Endothelial cell of hepatic sinusoid (primary cell): Measurements from ENCODE around the gene DNMT3B.
"Not testable (repeated sequence)": the region's sequence is repeated elsewhere in the genome, so short reads cannot be mapped to it uniquely, and the experiment has no call there.

ENCODE experiments used
- in situ Hi-C: cut with HindIII; loops from 2 replicates; pipeline ENCODE4 v1.10.0; 2017; ENCODE audit warnings: low sequenced_read_pairs

Gene DNMT3B

DNA sequence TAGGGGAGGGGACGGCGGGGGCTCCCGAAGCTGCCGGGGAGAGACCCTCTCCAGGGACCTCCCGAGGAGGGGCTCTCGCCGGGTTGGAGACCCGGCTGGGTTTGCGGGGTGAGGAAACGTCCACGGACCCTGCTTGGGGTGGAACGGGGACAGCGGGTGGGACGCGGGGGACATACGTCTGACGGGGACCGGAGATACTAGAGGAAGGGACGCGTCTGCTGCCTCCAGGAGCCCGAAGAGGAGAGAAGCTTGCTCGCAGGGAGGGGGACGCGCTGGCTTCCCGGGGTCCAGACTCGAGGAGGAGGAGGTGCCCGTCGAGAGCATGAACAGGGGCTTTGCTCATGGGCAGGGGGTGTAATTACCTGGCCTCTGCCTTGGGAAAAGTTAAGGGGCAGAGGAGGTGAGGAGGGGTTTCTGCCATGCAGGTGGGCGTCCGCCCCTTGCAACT, 593 bp downstream of the DNMT3B start:
- in situ Hi-C loops, result loop anchor here (5.0 kb wide), 1 partner anchor 35 kb away; no protein-coding TSS in a partner anchor

DNA sequence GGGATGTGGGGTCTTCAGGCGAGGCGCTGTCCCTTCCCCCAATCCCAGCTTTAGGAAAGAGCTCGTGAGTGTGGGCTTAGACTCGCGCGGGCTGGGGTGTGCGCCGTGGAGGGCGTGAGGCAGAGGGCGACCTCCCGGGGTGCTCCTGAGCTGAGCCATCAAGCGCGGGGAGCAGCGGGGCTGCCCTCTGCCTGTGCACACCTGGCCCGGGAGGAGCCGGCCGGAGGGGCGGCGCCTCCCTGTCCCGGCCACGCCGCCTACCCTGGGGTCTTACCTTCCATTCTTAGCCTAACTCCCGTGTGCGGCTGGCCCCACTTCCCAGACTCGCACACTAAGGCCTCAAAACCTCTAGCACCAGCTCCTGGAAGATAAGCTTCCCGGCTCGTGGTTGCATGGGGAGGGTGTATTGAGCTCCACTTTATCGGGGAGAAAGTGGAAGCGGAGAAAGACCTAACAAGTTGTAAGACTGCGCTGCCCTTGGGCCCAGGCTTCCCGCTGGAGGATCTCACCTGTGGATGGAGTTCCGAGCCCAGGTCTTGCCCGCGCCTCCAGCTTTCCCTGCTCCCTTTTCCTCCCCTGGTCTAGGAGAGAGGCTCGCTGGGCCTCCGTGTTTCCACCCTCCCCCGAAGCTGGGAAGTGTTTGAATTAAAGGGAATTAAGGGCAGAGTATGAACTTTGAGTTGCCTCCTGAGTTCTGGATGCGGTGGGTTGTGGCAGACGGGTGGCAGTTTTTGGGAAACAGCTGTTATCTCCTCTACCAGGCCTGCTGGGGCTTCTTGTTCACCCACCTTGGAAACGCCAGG, 1.2 kb downstream of the DNMT3B start:
- in situ Hi-C loops, result loop anchor here (5.0 kb wide), 1 partner anchor 34 kb away; no protein-coding TSS in a partner anchor

DNA sequence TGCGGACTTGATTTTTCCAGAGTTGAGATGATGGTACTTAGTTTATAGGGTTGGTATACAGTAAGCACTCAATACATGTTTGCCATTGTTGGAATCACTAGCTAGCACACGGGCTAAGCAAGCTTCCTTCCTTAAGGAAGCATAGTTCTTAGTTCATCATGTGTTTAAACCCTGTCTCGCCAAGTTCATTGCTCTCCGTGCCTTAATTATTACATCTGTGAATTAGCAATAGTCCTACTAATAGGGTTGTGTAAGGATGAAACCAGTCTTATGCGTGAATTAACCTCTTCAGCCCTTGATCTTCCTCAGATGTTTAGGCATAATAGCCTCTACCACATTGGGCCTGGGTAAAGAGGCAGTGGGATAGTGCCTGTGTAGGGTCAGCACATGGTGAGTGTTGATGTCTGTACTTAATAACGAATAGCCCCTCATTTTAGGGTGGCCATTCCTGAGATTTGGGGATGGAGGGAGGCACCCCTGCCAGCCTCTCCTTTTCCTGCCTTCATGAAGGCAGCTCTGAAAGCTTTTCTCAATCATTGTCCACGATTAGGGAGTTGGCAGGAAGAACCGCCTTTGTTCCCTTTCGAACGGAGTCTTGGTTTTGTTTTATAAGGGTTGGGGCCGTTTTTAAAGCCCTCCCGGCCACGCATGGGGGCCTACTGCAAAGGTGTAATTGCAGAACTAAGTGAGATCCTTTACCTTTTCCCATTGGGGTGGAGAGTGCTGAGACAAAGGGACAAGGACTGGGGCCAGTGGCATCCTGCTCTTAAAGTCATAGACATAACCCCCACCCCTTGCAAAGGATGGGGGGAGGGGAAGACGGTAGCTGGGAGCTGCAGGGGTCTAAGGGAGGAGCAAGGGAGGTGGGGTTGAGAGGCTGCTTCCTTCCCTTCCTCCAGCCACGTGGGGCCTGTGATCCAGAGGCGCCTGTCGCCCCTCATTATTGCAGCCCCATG, 2.1 kb downstream of the DNMT3B start:
- in situ Hi-C loops, result loop anchor here (5.0 kb wide), 1 partner anchor 33 kb away; no protein-coding TSS in a partner anchor

GRCh38 chr20:32765230-32765875, 3.2 kb downstream of the DNMT3B start:
- in situ Hi-C loops, result not testable (repeated sequence)

- in situ Hi-C loops, result no loop called here
These were observed 5.4 kb downstream of the DNMT3B start for GRCh38 chr20:32767418-32768198.

DNA sequence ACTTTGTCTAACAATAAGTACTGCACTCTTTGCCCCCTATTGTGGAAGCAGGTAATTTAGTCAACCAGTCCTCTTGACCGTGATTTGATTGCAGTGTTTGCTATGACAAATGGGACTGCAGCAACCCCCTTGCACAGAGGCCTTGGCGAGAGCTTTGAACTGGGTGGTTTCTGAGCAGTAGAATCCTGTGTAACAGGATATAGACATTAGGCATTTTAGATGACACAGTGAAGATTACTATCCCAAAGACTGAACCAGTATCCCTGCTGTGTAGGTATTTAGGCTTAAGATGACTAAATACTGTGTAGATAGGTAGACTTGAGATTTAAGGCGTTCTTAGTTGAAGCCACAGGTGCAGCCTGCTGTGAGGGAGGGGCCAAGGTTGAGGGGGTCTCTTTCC, 9.9 kb downstream of the DNMT3B start:
- in situ Hi-C loops, result no loop called here

DNA sequence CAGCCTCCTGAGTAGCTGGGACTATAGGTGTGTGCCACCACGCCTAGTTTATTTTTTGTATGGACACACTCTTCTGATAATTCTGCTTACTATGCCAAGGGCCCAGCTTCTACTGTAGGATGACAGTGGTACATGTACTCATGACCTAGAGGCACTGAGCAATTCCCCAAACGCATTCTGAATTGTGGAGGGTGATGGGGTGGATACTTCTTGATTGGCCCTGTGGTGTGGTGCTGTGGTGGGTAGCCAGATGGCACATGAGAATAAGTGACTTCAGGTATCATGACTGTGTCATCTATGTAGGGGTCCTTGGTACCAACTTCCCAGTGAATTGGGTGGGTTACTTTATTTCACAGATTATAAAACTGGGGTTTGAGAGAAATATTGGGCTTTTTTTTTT, 11.0 kb downstream of the DNMT3B start:
- in situ Hi-C loops, result no loop called here

GRCh38 chr20:32773855-32774254, 11.7 kb downstream of the DNMT3B start:
- in situ Hi-C loops, result no loop called here

DNA sequence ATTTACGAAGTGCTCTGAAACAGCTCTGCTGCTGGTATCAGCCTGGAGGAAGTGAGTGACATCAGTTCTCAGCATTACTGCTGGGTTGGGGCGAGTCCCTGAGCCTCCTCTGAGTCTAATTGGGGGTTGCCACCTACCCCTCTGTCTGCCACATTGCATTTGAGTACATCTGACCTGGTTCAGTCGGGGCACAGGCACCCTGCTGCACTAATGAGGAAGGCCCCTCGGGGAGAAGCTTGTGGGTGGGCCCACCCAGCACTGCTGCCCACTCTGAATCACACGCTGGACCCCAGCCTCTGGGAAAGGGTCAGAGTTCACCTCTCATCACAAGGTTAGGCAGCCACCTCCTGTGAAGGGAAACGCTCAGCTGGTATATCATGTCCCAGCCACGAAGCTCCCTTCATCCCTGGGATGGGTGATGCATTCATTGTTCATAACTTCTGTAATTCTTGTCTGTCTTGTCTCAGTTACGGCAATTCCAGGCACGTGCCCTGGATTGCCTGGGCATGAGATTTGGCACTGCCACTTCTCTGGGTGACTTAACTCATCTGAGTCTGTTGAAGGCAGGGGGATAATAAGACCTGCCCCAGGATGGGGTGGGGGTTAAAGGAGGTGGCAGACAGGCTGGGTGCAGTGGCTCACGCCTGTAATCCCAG, 13.3 kb downstream of the DNMT3B start:
- in situ Hi-C loops, result loop anchor here (5.0 kb wide), 2 partner anchors 98 to 258 kb away; no protein-coding TSS in a partner anchor

DNA sequence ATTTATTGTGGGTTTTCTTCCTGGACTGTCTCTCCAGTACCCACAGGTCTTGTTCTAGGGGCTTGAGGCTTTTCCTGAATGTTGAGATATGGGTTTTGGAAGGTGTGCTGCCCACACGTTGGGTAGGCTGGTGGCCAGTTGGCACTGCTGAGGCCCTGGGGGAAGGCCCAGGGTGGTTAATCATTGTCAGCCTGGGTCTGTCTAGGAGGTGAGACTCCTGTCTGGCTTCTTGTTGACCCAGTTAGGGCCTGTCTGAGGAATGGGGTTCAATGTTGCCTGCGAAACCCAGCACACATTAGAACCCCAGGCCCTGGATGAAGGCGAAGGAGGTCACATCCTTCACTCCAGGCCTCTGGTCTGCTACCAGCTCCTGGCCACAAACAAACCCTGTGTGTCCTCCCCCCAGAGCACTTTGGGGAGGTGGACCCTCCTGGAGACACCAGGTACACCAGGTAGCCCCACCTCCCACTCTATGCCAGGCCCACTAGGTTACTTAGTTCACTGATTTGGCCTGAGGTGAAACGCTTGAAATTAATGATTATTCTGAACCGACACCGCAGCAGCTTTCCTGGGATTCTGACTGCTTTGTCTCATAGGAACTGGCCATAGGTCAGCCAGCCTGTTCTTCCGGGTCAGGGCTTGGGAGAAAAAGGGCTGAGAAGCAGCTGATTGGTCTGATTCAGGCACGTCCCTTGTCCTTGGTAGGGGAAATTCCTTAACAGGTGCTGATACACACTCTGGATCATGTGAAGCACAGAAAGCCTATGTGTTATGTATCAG, 15.2 kb downstream of the DNMT3B start:
- in situ Hi-C loops, result loop anchor here (5.0 kb wide), 2 partner anchors 100 to 260 kb away; no protein-coding TSS in a partner anchor

GRCh38 chr20:32779500-32780211, 17.5 kb downstream of the DNMT3B start:
- in situ Hi-C loops, result loop anchor here (5.0 kb wide), 2 partner anchors 102 to 262 kb away; no protein-coding TSS in a partner anchor

- in situ Hi-C loops, result no loop called here
These were observed 18.1 kb downstream of the DNMT3B start for GRCh38 chr20:32780278-32780677.

DNA sequence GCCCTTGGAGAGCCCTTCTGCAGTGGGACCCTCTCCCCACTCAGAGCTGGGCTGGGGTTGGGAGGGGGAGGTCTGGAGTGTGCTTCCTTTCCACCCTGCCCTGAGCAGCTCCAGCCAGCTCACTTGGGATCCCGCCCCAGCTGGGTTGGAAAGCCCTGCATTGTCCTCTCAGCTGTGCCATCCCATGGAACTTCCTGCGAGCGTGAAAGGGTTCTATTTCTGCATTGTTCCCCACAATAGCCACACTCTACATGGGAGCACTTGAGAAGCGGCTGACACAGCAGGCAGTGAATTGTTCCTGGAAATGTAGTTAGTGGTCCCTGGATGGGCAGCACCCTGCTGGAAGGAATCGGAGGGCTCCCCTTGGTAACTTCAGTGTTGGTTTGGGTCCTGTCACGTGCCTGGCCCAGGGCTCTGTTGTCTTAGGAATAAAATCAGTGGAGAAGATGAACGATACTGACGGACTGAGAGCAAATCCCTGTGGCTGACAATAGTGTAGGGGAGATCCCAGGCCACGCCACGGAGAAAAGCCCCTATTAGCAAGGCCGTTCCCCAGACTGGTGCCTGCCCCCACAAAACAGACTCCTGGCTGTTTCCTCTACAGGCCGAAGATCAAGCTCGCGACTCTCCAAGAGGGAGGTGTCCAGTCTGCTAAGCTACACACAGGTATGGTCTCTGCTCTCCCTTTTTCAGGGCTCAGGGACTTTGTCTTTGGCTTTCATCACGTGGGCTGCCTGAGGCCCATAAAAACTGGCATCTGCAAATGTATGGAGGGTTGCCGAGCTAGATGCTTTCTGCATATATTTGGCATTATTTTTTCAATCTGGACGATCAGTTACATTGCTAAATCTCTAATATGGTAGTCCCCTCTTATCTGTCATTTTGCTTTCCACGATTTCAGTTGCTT, 18.8 kb downstream of the DNMT3B start:
- in situ Hi-C loops, result no loop called here

- in situ Hi-C loops, result no loop called here
These were observed 22.3 kb downstream of the DNMT3B start for GRCh38 chr20:32784369-32785080.

DNA sequence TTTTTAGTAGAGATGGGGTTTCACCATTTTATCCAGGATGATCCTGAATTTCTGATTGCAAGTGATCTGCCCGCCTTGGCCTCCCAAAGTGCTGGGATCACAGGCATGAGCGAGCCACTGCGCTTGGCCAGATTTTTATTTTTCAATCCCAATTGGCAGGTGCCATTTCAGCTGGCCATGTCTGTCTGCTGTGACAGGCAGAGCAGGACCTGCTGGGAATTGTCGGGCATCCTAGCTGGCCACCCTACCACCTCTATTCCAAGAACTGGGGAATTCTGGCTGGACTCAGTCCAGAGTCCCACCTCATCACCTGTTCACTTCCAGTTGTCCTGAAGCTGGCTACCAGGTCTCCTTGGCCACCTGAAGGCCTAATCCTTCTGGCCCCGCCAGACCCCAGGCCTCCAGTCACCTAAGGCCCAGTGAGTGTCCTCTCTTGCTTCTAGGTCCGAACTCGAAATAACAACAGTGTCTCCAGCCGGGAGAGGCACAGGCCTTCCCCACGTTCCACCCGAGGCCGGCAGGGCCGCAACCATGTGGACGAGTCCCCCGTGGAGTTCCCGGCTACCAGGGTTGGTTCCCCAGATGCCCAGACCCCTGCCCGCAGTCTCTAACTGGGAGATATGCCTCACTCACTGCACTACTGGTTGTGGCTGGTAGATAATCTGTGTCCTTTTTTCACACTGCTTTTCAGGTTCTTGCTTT, 24.0 kb downstream of the DNMT3B start:
- in situ Hi-C loops, result no loop called here

GRCh38 chr20:32787168-32787567, 25.0 kb downstream of the DNMT3B start:
- in situ Hi-C loops, result no loop called here
